Endothelial cell of umbilical vein (primary cell): ENCODE measurements around the gene HDAC11. TPM values are rescaled to one million over a fixed set of nuclear protein-coding genes. Genes with fewer than 3 reads are reported as not detected.

ENCODE experiments used
- BruUV-seq: library from RNA; stranded (reverse); fragments of 400-500 nt; replicated peaks from 2 replicates; lab custom pipeline; 2021; lab: Mats Ljungman, UMichigan
- CTCF ChIA-PET: fragments of 300-600, 350-600 bp; sonication (Branson Sonifier 250); formaldehyde crosslinking; loops from one replicate; lab custom pipeline; 2021; ENCODE audit warnings: antibody characterized with exemption, inconsistent platforms; lab: Charles Lee
- POLR2A ChIA-PET: fragments of 300-600, 350-600 bp; sonication (Branson Sonifier 250); formaldehyde crosslinking; loops from one replicate; lab custom pipeline; 2021; ENCODE audit warnings: antibody characterized with exemption, inconsistent platforms; lab: Charles Lee
- DNase-seq: peaks from one replicate; pipeline ENCODE4 v3.0.0-alpha.2; 2011; ENCODE audit warnings: low read depth, low spot score
- FAIRE-seq: peaks from 2 replicates; lab custom pipeline; 2011; peaks lifted over from hg19 to GRCh38; lab: Jason Lieb, UNC
- H2AFZ ChIP-seq: 2 replicates; pipeline ENCODE4 v1.6.0; 2012; ENCODE audit warnings: low read depth, low read length, control low read depth, inconsistent platforms
- H3K27ac ChIP-seq: 2 replicates; pipeline ENCODE4 v1.5.1; 2011; ENCODE audit warnings: low read depth, mild to moderate bottlenecking, control low read depth, low read length, moderate library complexity; ENCODE audit not compliant: insufficient read depth
- H3K27me3 ChIP-seq, 2 experiments: 2 replicates each; pipeline versions ENCODE4 v1.6.0 to v1.6.1; 2011; ENCODE audit warnings: low read length in 2 of 2, mixed read lengths in 1 of 2; ENCODE audit not compliant: control insufficient read depth in 2 of 2, insufficient read depth in 2 of 2
- H3K36me3 ChIP-seq, 2 experiments: 2 replicates in 1 of 2; 3 replicates in 1 of 2; pipeline ENCODE4 v1.5.1; 2011; ENCODE audit warnings: low read length in 2 of 2, mild to moderate bottlenecking in 1 of 2, moderate library complexity in 1 of 2; ENCODE audit not compliant: control insufficient read depth in 2 of 2, insufficient read depth in 2 of 2; ENCODE audit errors: extremely low read depth in 1 of 2
- H3K4me1 ChIP-seq: 3 replicates; pipeline ENCODE4 v1.5.1; 2011; ENCODE audit warnings: mild to moderate bottlenecking, low read length; ENCODE audit not compliant: control insufficient read depth, insufficient read depth; ENCODE audit errors: extremely low read depth
- H3K4me2 ChIP-seq: 2 replicates; pipeline ENCODE4 v1.6.1; 2011; ENCODE audit warnings: low read length, control low read depth, mixed read lengths; ENCODE audit not compliant: insufficient read depth
- H3K4me3 ChIP-seq, 3 experiments: fragments of 200-600 bp in 1 of 3; sonication (generic), shearing (Covaris generic) in 1 of 3; replicated peaks in 1 of 3; 2 replicates each; pipeline ENCODE4 v1.5.1; 2011 to 2016; ENCODE audit warnings: control low read depth in 3 of 3, low read length in 3 of 3, mild to moderate bottlenecking in 2 of 3, inconsistent platforms in 1 of 3, low read depth in 1 of 3, moderate library complexity in 1 of 3; ENCODE audit not compliant: insufficient read depth in 1 of 3
- H3K79me2 ChIP-seq: 2 replicates; pipeline ENCODE4 v1.6.0; 2012; ENCODE audit warnings: low read length, inconsistent platforms; ENCODE audit not compliant: control insufficient read depth, insufficient read depth
- H3K9ac ChIP-seq: replicated peaks from 2 replicates; pipeline ENCODE3; 2011; ENCODE audit warnings: low read length, control low read depth; ENCODE audit not compliant: insufficient read depth; ENCODE audit errors: extremely low read depth
- H3K9me1 ChIP-seq: replicated peaks from 3 replicates; pipeline ENCODE4 v1.6.0; 2011; ENCODE audit warnings: mild to moderate bottlenecking, low read length; ENCODE audit not compliant: control insufficient read depth, insufficient read depth; ENCODE audit errors: extremely low read depth
- H3K9me3 ChIP-seq: replicated peaks from 2 replicates; pipeline ENCODE4 v1.5.1; 2012; ENCODE audit warnings: low read length, inconsistent platforms; ENCODE audit not compliant: control insufficient read depth, insufficient read depth
- H4K20me1 ChIP-seq: replicated peaks from 2 replicates; pipeline ENCODE3; 2011; ENCODE audit warnings: mild to moderate bottlenecking, low read length; ENCODE audit not compliant: control insufficient read depth, insufficient read depth; ENCODE audit errors: extremely low read depth
- CTCF ChIP-seq, 2 donors: IDR thresholded peaks; 1 replicate in 1 of 2; 2 replicates in 1 of 2; pipeline ENCODE4 v1.5.1; 2011; ENCODE audit warnings: low read length in 2 of 2, mild to moderate bottlenecking in 2 of 2, moderate library complexity in 2 of 2, control low read depth in 1 of 2, inconsistent platforms in 1 of 2, low read depth in 1 of 2; ENCODE audit not compliant: insufficient read depth in 1 of 2; ENCODE audit errors: extremely low read depth in 1 of 2
- EZH2 ChIP-seq: IDR thresholded peaks from 2 replicates; pipeline ENCODE4 v1.6.1; 2012; ENCODE audit warnings: borderline replicate concordance, low read depth, mild to moderate bottlenecking, moderate library complexity, low read length, inconsistent platforms; ENCODE audit not compliant: severe bottlenecking
- FOS ChIP-seq: IDR thresholded peaks from 2 replicates; pipeline ENCODE4 v1.6.1; 2011; ENCODE audit warnings: mild to moderate bottlenecking, low read length, moderate library complexity, borderline replicate concordance; ENCODE audit not compliant: insufficient read depth
- GATA2 ChIP-seq: IDR thresholded peaks from 2 replicates; pipeline ENCODE4 v1.7.0; 2011; ENCODE audit warnings: low read depth, mild to moderate bottlenecking, moderate library complexity, mixed read lengths, low read length; ENCODE audit not compliant: insufficient read length, insufficient read depth
- JUN ChIP-seq: IDR thresholded peaks from 2 replicates; pipeline ENCODE4 v1.6.1; 2011; ENCODE audit warnings: borderline replicate concordance, low read depth; ENCODE audit not compliant: insufficient read length, insufficient read depth
- MAX ChIP-seq: IDR thresholded peaks from 2 replicates; pipeline ENCODE4 v1.6.1; 2011; ENCODE audit not compliant: insufficient read depth, insufficient read length
- MYC ChIP-seq: IDR thresholded peaks from one replicate; pipeline ENCODE4 v1.6.1; 2011; ENCODE audit warnings: mild to moderate bottlenecking, low read depth, low read length
- POLR2A ChIP-seq: IDR thresholded peaks from 2 replicates; pipeline ENCODE4 v1.6.1; 2012; ENCODE audit warnings: low read depth, mild to moderate bottlenecking, control low read depth, low read length
- POLR2AphosphoS5 ChIP-seq: IDR thresholded peaks from 2 replicates; pipeline ENCODE4 v1.6.1; 2012; ENCODE audit warnings: low read depth, mild to moderate bottlenecking, control low read depth, low read length, moderate library complexity; ENCODE audit not compliant: insufficient read depth
- dilution Hi-C: fragments of 300-500 bp; cut with MboI; formaldehyde crosslinking; loops from one replicate; pipeline ENCODE4 v1.15.0; 2019; ENCODE audit warnings: low sequenced_read_pairs; ENCODE audit not compliant: extremely low pct_ligation_motif_present
- intact Hi-C: fragments of 100-400 bp; cut with micrococcal nuclease; formaldehyde crosslinking; loops from one replicate; pipeline ENCODE4 v1.10.0; 2022
- polyA plus RNA-seq, 4 experiments: library from polyadenylated mRNA; depleted of rRNA in 3 of 4; stranded (reverse) in 3 of 4; unstranded in 1 of 4; fragments of >200 nt; gene quantifications; 2 replicates each; pipeline versions ENCODE4 v1.2.1 to v1.2.3, GENCODE V29; 2011 to 2012; ENCODE audit warnings: missing spikeins in 1 of 4
- total RNA-seq: library from RNA; stranded (reverse); gene quantifications from 2 replicates; pipeline ENCODE4 v1.2.3, GENCODE V29; 2021

Gene HDAC11
- total and polyA plus RNA-seq, 2 donors (not counting 3 experiments of a cell fraction or from before 2014, with no cell fraction given) = 6.8 to 8.8 TPM

GRCh38 chr3:13462822-13463221 is 17.3 kb upstream of the HDAC11 start:
- no peak overlapping the region for H2AFZ ChIP-seq
- FAIRE-seq (no peak), DNase-seq (no peak)
- TF ChIP-seq CTCF (IDR thresholded peaks at IDR 0.05; ENCODE audit: extremely low read depth in 1 of 2, insufficient read depth in 1 of 2, low read depth in 1 of 2, low read length in 2 of 2) = no peak
- no peak for TF ChIP-seq MYC
- no peak for TF ChIP-seq EZH2
- TF ChIP-seq FOS = no peak
- TF ChIP-seq GATA2 = no peak
- no peak for TF ChIP-seq MAX
- TF ChIP-seq POLR2AphosphoS5 = no peak
- no peak for TF ChIP-seq JUN
- TF ChIP-seq POLR2A = no peak
- no peaks in the 10 kb centered on the region for H3K4me1 ChIP-seq
- intact Hi-C loops (no loop called here), dilution Hi-C loops (loop anchor here (25.0 kb wide), 1 partner anchor 376 kb away; no protein-coding TSS in a partner anchor)
- H4K20me1 ChIP-seq = no peaks in the 10 kb centered on the region
- no peaks in the 10 kb centered on the region for H3K79me2 ChIP-seq
- no peaks in the 10 kb centered on the region for H3K9me3 ChIP-seq
- H3K36me3 ChIP-seq = no peaks in the 10 kb centered on the region
- CTCF ChIA-PET = interaction anchor here (1.3 to 4.8 kb wide), 5 partner anchors 7 to 371 kb away, joined by 3 to 75 read pairs (median 6); no protein-coding TSS in a partner anchor
- H3K27me3 ChIP-seq = peaks cover 0 to 3% of the 10 kb centered on the region in 2 experiments
- POLR2A ChIA-PET = no interaction called here
- no peak overlapping the region for H3K27ac ChIP-seq
- H3K4me2 ChIP-seq = no peak overlapping the region
- H3K4me3 ChIP-seq = no peak overlapping the region
- no peak overlapping the region for H3K9ac ChIP-seq
- BruUV-seq = no TSS peak
- no peaks in the 10 kb centered on the region for H3K9me1 ChIP-seq
